Activated CD8-positive, alpha-beta T cell treated with anti-CD3 and anti-CD28 coated beads for 36 hours (primary cell): ENCODE data around the gene MCTP1. TPM values are rescaled to one million over a fixed set of nuclear protein-coding genes. Genes with fewer than 3 reads are reported as not detected.
A peak's percentile ranks its signal among the peaks of the same experiment; 100 is the strongest.

Source experiments
- ATAC-seq: fragments of 200-7000 bp; cut with Tn5 transposase; one replicate; pipeline ENCODE4 v1.10.0; 2021; ENCODE audit warnings: mild to moderate bottlenecking, moderate library complexity
- CTCF ChIA-PET: fragments of 350-600 bp; sonication (Branson Sonifier 250); formaldehyde crosslinking; loops from one replicate; lab custom pipeline; 2021; ENCODE audit warnings: antibody characterized with exemption; lab: Charles Lee
- POLR2A ChIA-PET: fragments of 350-600 bp; sonication (Branson Sonifier 250); formaldehyde crosslinking; loops from one replicate; lab custom pipeline; 2021; ENCODE audit warnings: antibody characterized with exemption; lab: Charles Lee
- DNase-seq: peaks from one replicate; pipeline ENCODE4 v3.0.0-alpha.2; 2020
- H3K27ac Mint-ChIP-seq: one replicate; pipeline ENCODE4 v1.8.0; 2021; ENCODE audit warnings: mild to moderate bottlenecking, mixed read lengths
- H3K27me3 Mint-ChIP-seq: one replicate; pipeline ENCODE4 v1.8.0; 2021; ENCODE audit warnings: mixed read lengths
- H3K36me3 Mint-ChIP-seq: one replicate; pipeline ENCODE4 v1.8.0; 2021; ENCODE audit warnings: low read depth, mixed read lengths
- H3K4me1 Mint-ChIP-seq: one replicate; pipeline ENCODE4 v1.8.0; 2021; ENCODE audit warnings: low read depth, mixed read lengths
- H3K4me3 Mint-ChIP-seq: one replicate; pipeline ENCODE4 v1.8.0; 2021; ENCODE audit warnings: mild to moderate bottlenecking, moderate library complexity, mixed read lengths
- H3K9me3 Mint-ChIP-seq: one replicate; pipeline ENCODE4 v1.8.0; 2021; ENCODE audit warnings: mixed read lengths
- CTCF ChIP-seq: fragments of 200-600 bp; IDR thresholded peaks from one replicate; pipeline ENCODE4 v1.8.0; 2022; ENCODE audit warnings: antibody characterized with exemption, mild to moderate bottlenecking
- intact Hi-C: fragments of 100-400 bp; cut with micrococcal nuclease; formaldehyde crosslinking; loops from one replicate; pipeline ENCODE4 v1.10.0; 2022
- total RNA-seq, 2 experiments: library from RNA; stranded (reverse); gene quantifications; one replicate each; pipeline ENCODE4 v1.2.3, GENCODE V29; 2021

MCTP1 gene
- total RNA-seq, 2 experiments from 2014 or later = 0.20 to 0.40 TPM

- H3K27ac Mint-ChIP-seq = no peak overlapping the region
- intact Hi-C loops = no loop called here
These were observed 32.2 kb upstream of the MCTP1 start for GRCh38 chr5:95317085-95317484.

GRCh38 chr5:95304711-95305110 lies 19.8 kb upstream of the MCTP1 start:
- DNase-seq (no peak), ATAC-seq (no peak)
- Mint-ChIP-seq H3K4me1 (no peaks in the 10 kb centered on the region), H3K27me3 (peaks cover 7% of the 10 kb centered on the region), H3K4me3 (no peak overlapping the region), H3K9me3 (no peaks in the 10 kb centered on the region), H3K36me3 (no peaks in the 10 kb centered on the region), H3K27ac (no peak overlapping the region)
- ChIA-PET CTCF (interaction anchor here (1.4 kb wide), 1 partner anchor 10 kb away, joined by 3 read pairs; no protein-coding TSS in a partner anchor), POLR2A (no interaction called here)
- intact Hi-C loops = no loop called here
- TF ChIP-seq CTCF = no peak

More at GRCh38 chr5:95317085-95317484, 32.2 kb upstream of the MCTP1 start:
- Mint-ChIP-seq H3K36me3 (no peaks in the 10 kb centered on the region), H3K4me3 (no peak overlapping the region), H3K27me3 (peaks cover 5% of the 10 kb centered on the region), H3K9me3 (peaks cover 3% of the 10 kb centered on the region), H3K4me1 (no peaks in the 10 kb centered on the region)
- ATAC-seq = no peak
- ChIA-PET CTCF (no interaction called here), POLR2A (no interaction called here)
- no peak for DNase-seq
- no peak for TF ChIP-seq CTCF

DNA sequence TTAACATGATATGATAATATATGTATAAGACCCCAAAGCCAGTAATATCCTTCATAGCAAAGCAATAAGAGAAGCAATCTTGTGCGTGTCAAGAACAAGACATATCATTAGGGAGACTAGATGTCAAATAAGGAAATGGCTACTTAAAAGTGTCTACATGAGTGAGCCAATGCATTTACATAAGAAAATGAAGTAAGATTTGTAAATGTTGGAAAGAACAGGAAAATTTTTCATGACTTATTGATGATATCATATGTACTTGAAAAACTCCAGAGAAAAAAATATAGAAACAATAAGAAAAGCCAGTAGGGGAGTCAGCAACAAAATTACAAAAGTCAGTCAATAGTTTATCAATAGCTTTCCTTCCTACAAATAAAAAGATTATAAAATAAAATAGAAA lies 13.8 kb upstream of the MCTP1 start:
- Mint-ChIP-seq H3K27ac (no peak overlapping the region), H3K36me3 (no peaks in the 10 kb centered on the region), H3K27me3 (peaks cover 14% of the 10 kb centered on the region), H3K4me1 (no peaks in the 10 kb centered on the region), H3K4me3 (no peak overlapping the region), H3K9me3 (no peaks in the 10 kb centered on the region)
- ChIA-PET POLR2A (no interaction called here), CTCF (no interaction called here)
- no peak for ATAC-seq
- no peak for TF ChIP-seq CTCF
- intact Hi-C loops = no loop called here
- DNase-seq = no peak

- CTCF ChIA-PET = no interaction called here
- ATAC-seq (no peak), DNase-seq (no peak)
- TF ChIP-seq CTCF = no peak
- peaks cover 23% of the 10 kb centered on the region for H3K27me3 Mint-ChIP-seq
- intact Hi-C loops = no loop called here
- POLR2A ChIA-PET = no interaction called here
- no peak overlapping the region for H3K27ac Mint-ChIP-seq
- H3K9me3 Mint-ChIP-seq = no peaks in the 10 kb centered on the region
- no peaks in the 10 kb centered on the region for H3K4me1 Mint-ChIP-seq
- no peak overlapping the region for H3K4me3 Mint-ChIP-seq
- no peaks in the 10 kb centered on the region for H3K36me3 Mint-ChIP-seq
These were observed 11.4 kb upstream of the MCTP1 start for GRCh38 chr5:95296291-95296690.

GRCh38 chr5:95285409-95285755 lies 488 bp upstream of the MCTP1 start:
- no peaks in the 10 kb centered on the region for H3K36me3 Mint-ChIP-seq
- peak; percentile 25 for ATAC-seq
- TF ChIP-seq CTCF = no peak
- peaks cover 9% of the 10 kb centered on the region for H3K4me1 Mint-ChIP-seq
- no peaks in the 10 kb centered on the region for H3K9me3 Mint-ChIP-seq
- peaks cover 44% of the 10 kb centered on the region for H3K27me3 Mint-ChIP-seq
- DNase-seq = no peak
- peak overlapping the region; percentile 56 for H3K4me3 Mint-ChIP-seq
- ChIA-PET CTCF (interaction anchor here (0.6 to 1.7 kb wide), 4 partner anchors 20 to 362 kb away, joined by 3 to 4 read pairs (median 3); no protein-coding TSS in a partner anchor), POLR2A (no interaction called here)
- no peak overlapping the region for H3K27ac Mint-ChIP-seq
- intact Hi-C loops = no loop called here
